DOHH2 (cell line): ENCODE measurements around the gene EFNB1.

ENCODE experiments used
- EZH2phosphoT487 ChIP-seq: fragments of 200-600 bp; sonication (generic); IDR thresholded peaks from 2 replicates; pipeline ENCODE4 v1.6.1; 2017; ENCODE audit warnings: borderline replicate concordance, mild to moderate bottlenecking, antibody characterized with exemption, low read length, moderate library complexity, mixed read lengths
- TF ChIP-seq, protein P1 (sequence below): fragments of 200-600 bp; sonication (generic); IDR thresholded peaks from one replicate; pipeline ENCODE4 v1.5.1; 2014; ENCODE audit warnings: antibody characterized with exemption, mild to moderate bottlenecking, low read depth, low read length; ENCODE audit not compliant: poor library complexity, severe bottlenecking

- TF ChIP-seq, protein P1, sequence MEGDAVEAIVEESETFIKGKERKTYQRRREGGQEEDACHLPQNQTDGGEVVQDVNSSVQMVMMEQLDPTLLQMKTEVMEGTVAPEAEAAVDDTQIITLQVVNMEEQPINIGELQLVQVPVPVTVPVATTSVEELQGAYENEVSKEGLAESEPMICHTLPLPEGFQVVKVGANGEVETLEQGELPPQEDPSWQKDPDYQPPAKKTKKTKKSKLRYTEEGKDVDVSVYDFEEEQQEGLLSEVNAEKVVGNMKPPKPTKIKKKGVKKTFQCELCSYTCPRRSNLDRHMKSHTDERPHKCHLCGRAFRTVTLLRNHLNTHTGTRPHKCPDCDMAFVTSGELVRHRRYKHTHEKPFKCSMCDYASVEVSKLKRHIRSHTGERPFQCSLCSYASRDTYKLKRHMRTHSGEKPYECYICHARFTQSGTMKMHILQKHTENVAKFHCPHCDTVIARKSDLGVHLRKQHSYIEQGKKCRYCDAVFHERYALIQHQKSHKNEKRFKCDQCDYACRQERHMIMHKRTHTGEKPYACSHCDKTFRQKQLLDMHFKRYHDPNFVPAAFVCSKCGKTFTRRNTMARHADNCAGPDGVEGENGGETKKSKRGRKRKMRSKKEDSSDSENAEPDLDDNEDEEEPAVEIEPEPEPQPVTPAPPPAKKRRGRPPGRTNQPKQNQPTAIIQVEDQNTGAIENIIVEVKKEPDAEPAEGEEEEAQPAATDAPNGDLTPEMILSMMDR, result no peak
- no peak for TF ChIP-seq EZH2phosphoT487
Observed at GRCh38 chrX:68877606-68878005, 48.8 kb downstream of the EFNB1 start.
